ENCODE results near the gene MSI2. TPM values are rescaled to one million over a fixed set of nuclear protein-coding genes. Genes with fewer than 3 reads are reported as not detected.
A peak's percentile ranks its signal among the peaks of the same experiment; 100 is the strongest.

MSI2 gene
- total RNA-seq, 1 donor from 2014 or later: 144 TPM

GRCh38 chr17:57313097-57313835 lies 56.9 kb downstream of the MSI2 start:
- Mint-ChIP-seq H3K27ac (peak overlapping the region; percentile 21), H3K9me3 (no peaks in the 10 kb centered on the region), H3K4me3 (no peak overlapping the region), H3K4me1 (no peaks in the 10 kb centered on the region), H3K27me3 (ENCODE audit: low read depth) (no peaks in the 10 kb centered on the region), H3K36me3 (peaks cover 7% of the 10 kb centered on the region)
- no peak for TF ChIP-seq CTCF (IDR thresholded peaks at IDR 0.05; ENCODE audit: unreplicated experiment)
- no peak for DNase-seq (ENCODE audit: low spot score in 2 of 2, unreplicated experiment in 2 of 2)

GRCh38 chr17:57315061-57316015 lies 59.0 kb downstream of the MSI2 start:
- no peak for TF ChIP-seq CTCF (IDR thresholded peaks at IDR 0.05; ENCODE audit: unreplicated experiment)
- Mint-ChIP-seq H3K9me3 (no peaks in the 10 kb centered on the region), H3K4me1 (no peaks in the 10 kb centered on the region), H3K27ac (no peak overlapping the region), H3K4me3 (no peak overlapping the region), H3K36me3 (peaks cover 11% of the 10 kb centered on the region), H3K27me3 (ENCODE audit: low read depth) (no peaks in the 10 kb centered on the region)
- DNase-seq (ENCODE audit: low spot score in 2 of 2, unreplicated experiment in 2 of 2): no peak

GRCh38 chr17:57316361-57316760 lies 60.0 kb downstream of the MSI2 start:
- H3K36me3 Mint-ChIP-seq: peaks cover 8% of the 10 kb centered on the region
- no peak overlapping the region for H3K4me3 Mint-ChIP-seq
- no peaks in the 10 kb centered on the region for H3K4me1 Mint-ChIP-seq
- DNase-seq (ENCODE audit: low spot score in 2 of 2, unreplicated experiment in 2 of 2): no peak
- H3K9me3 Mint-ChIP-seq: no peaks in the 10 kb centered on the region
- TF ChIP-seq CTCF (IDR thresholded peaks at IDR 0.05; ENCODE audit: unreplicated experiment): no peak
- H3K27ac Mint-ChIP-seq: no peak overlapping the region
- no peaks in the 10 kb centered on the region for H3K27me3 Mint-ChIP-seq (ENCODE audit: low read depth)

GRCh38 chr17:57317079-57317478 lies 60.8 kb downstream of the MSI2 start:
- Mint-ChIP-seq H3K9me3 (no peaks in the 10 kb centered on the region), H3K4me3 (no peak overlapping the region), H3K4me1 (no peaks in the 10 kb centered on the region), H3K27ac (no peak overlapping the region), H3K27me3 (ENCODE audit: low read depth) (no peaks in the 10 kb centered on the region), H3K36me3 (peaks cover 8% of the 10 kb centered on the region)
- no peak for DNase-seq (ENCODE audit: low spot score in 2 of 2, unreplicated experiment in 2 of 2)
- no peak for TF ChIP-seq CTCF (IDR thresholded peaks at IDR 0.05; ENCODE audit: unreplicated experiment)

- DNase-seq (ENCODE audit: low spot score in 2 of 2, unreplicated experiment in 2 of 2): no peak
- Mint-ChIP-seq H3K4me1 (no peaks in the 10 kb centered on the region), H3K27ac (no peak overlapping the region), H3K9me3 (no peaks in the 10 kb centered on the region), H3K36me3 (peaks cover 10% of the 10 kb centered on the region), H3K27me3 (ENCODE audit: low read depth) (no peaks in the 10 kb centered on the region), H3K4me3 (no peak overlapping the region)
- no peak for TF ChIP-seq CTCF (IDR thresholded peaks at IDR 0.05; ENCODE audit: unreplicated experiment)
These were observed 62.6 kb downstream of the MSI2 start for GRCh38 chr17:57318913-57319312.

Data from mesothelial cell of epicardium (in vitro differentiated cells).